HG03103 (cell line): ENCODE results near the gene ADISSP.

Source experiments
- ATAC-seq: cut with Tn5 transposase; IDR thresholded peaks from one replicate; pipeline ENCODE4 v1.9.1; 2021; ENCODE audit warnings: low read depth; ENCODE audit not compliant: unreplicated experiment

The ADISSP gene

GRCh38 chr20:3767427-3768341 is at the start of gene ADISSP:
ADISSP (minus strand) TSS chr20:3767753; CDS start chr20:3760100, 7,653 bp downstream.
- peak; percentile 89 for ATAC-seq

GRCh38 chr20:3815703-3816315 is 48.3 kb upstream of the ADISSP start:
- ATAC-seq: no peak

DNA sequence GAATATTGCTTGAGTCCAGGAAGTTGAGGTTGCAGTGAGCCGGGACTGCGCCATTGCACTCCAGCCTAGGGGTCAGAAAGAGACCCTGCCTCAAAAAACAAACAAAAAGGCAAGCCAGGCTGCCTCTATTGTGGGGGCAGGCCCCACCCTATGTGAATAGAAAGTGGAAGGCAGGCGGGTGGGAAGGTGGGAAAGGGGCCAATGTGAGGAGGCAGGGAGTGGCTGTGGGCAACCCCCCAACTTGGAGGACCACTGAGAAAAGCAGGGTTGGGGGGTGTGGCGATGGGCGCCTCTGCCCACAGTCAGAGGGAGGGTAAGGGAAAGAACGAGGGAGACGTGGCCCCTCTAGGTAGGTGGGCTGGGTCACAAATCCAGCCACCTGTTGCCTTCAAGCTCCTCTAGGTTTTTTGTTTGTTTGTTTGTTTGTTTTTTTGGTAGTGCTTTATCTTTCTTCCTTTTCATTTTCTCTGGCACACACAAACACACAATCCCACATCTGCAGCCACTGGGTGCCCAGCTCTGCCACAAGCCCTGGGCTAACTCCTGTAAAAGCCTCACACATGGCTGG is 47.5 kb upstream of the ADISSP start:
- no peak for ATAC-seq

GRCh38 chr20:3813848-3814581 is 46.5 kb upstream of the ADISSP start:
- ATAC-seq: no peak

DNA sequence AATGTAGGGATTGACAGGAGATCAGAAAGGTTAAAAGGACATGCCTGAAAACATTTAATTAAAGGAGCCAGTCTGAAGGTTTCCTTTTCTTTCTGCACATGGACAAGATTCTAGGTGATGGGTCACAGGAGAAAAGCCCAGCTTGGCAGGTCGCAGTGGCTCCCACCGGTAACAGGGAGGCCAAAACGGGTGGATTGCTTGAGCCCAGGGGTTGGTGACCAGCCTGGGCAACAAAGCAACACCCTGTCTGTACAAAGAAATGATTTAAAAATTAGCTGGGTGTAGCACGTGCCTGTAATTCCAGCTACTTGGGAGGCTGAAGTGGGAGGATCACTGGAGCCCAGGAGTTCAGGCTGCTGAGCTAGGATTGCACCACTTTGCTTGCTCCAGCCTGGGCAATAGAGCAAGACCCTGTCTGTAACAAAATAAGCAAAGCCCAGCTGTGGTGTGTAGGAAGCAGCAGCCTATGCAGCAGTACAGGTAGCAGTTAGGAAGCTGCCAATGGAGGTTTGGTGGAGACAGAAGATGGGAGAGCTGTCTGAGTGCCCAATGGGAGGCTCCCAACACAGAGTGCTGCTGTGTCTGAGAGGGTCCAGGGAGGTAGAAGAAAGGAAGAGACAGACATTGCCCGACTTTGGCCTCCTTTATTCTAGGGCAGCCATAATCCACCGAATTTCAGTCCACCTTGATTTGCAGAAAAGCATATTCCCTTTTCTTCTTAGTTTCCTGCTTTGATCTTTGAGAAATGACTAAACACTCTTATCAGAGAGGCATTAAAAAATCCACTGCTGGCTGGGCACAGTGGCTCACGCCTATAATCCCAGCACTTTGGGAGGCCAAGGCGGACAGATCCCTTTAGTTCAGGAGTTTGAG is 45.7 kb upstream of the ADISSP start:
- no peak for ATAC-seq

- no peak for ATAC-seq
Measured at GRCh38 chr20:3812259-3812681, 44.7 kb upstream of the ADISSP start.

GRCh38 chr20:3811467-3812258 is 44.1 kb upstream of the ADISSP start:
- ATAC-seq: no peak

GRCh38 chr20:3808544-3808943 is 41.0 kb upstream of the ADISSP start:
- ATAC-seq: no peak

- ATAC-seq: no peak
Measured at GRCh38 chr20:3804781-3805180, 37.2 kb upstream of the ADISSP start.

GRCh38 chr20:3804254-3804751 is 36.8 kb upstream of the ADISSP start:
- no peak for ATAC-seq

- no peak for ATAC-seq
Measured at GRCh38 chr20:3803854-3804253, 36.3 kb upstream of the ADISSP start.

DNA sequence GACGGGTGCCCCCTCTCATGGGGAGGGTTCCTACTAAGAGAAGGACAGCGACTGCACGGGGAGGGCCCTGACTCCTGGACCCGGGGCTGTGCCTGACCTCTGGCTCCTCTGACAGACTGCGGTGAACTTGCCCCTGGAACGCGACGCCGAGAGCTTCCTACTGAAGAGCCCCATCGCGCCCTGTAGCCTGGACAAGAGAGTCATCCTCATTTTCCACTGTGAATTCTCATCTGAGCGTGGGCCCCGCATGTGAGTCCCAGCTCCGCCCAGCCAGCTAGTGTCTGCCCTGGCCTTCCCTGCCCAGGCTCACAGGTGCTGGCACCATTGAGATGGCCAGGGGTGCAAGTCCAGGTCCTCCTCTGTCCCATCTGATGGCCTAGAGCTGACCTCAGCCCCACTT is 35.7 kb upstream of the ADISSP start:
- ATAC-seq: no peak

- no peak for ATAC-seq
Measured at GRCh38 chr20:3802524-3803239, 35.1 kb upstream of the ADISSP start.

DNA sequence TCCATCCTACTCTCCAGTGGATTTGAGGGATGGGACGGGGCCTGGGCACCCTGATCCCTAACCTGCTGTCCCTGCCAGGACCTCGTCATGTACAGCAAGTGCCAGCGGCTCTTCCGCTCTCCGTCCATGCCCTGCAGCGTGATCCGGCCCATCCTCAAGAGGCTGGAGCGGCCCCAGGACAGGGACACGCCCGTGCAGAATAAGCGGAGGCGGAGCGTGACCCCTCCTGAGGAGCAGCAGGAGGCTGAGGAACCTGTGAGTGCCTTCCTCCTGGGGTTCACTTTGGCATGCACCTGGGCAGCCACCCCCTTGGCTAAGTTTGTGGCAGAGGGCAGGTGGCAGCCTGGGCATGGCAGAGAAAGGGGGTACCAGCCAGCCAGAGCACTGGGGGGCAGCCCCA is 34.3 kb upstream of the ADISSP start:
- ATAC-seq: no peak

- ATAC-seq: no peak
Measured at GRCh38 chr20:3801299-3801698, 33.7 kb upstream of the ADISSP start.

DNA sequence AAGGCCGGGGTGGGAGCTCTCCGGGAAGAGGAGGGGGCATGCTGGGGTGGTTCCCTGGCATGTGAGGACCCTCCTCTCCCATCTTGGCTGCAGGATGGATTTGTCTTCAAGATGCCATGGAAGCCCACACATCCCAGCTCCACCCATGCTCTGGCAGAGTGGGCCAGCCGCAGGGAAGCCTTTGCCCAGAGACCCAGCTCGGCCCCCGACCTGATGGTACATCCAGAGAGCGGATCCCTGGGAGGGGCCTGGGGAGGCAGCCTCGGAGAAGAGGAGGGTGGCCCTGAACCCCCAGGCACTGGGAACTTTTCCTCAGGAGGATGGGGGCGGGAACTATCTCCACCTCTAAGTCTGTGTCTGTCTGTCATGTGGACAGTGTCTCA is 33.3 kb upstream of the ADISSP start:
- ATAC-seq: no peak

GRCh38 chr20:3800256-3800877 is 32.8 kb upstream of the ADISSP start:
- ATAC-seq: no peak

DNA sequence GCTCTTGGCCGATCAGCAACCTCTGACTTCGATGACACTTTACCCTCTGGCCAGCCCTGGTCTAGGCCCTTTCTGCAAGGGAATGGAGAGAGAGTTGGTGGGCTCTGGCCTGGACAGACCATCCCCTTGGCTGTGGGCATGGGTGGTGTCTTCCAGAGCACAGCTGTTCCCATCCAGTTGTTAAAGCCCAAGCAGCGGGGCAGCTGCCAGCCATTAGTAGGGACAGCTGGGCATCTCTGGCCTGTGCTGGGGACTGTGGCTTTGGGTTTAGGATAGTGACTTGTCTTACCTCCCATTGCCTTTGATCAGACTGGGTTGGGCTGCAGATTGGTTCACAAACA is 31.3 kb upstream of the ADISSP start:
- no peak for ATAC-seq
